Neural cell (in vitro differentiated cells): ENCODE measurements around the gene CASP2. TPM values are rescaled to one million over a fixed set of nuclear protein-coding genes. Genes with fewer than 3 reads are reported as not detected.

Experiments
- H2AFZ ChIP-seq: fragments of 200-600, 300-800 bp; sonication (generic), shearing (Covaris generic); 2 replicates; pipeline ENCODE4 v1.6.0; 2014; ENCODE audit warnings: low read depth, mild to moderate bottlenecking, antibody characterized with exemption, low read length, moderate library complexity
- H3F3A ChIP-seq: fragments of 200-600 bp; shearing (Covaris generic); 2 replicates; pipeline ENCODE4 v1.6.1; 2016; ENCODE audit warnings: mild to moderate bottlenecking, moderate library complexity, mixed read lengths, antibody characterized with exemption, low read length; ENCODE audit not compliant: insufficient read depth, poor library complexity, severe bottlenecking
- H3K27ac ChIP-seq: fragments of 200-600, 300-800 bp; sonication (generic), shearing (Covaris generic); 2 replicates; pipeline ENCODE4 v1.5.1; 2014; ENCODE audit warnings: mild to moderate bottlenecking, low read length, moderate library complexity
- H3K27me3 ChIP-seq: fragments of 300-800, 200-600 bp; sonication (generic), shearing (Covaris generic); 2 replicates; pipeline ENCODE4 v1.6.0; 2014; ENCODE audit warnings: mild to moderate bottlenecking, low read depth, low read length, moderate library complexity; ENCODE audit not compliant: insufficient read depth
- H3K36me3 ChIP-seq: fragments of 300-800, 200-600 bp; sonication (generic), shearing (Covaris generic); 2 replicates; pipeline ENCODE4 v1.5.1; 2014; ENCODE audit warnings: mild to moderate bottlenecking, antibody characterized with exemption, low read length, moderate library complexity; ENCODE audit not compliant: insufficient read depth
- H3K4me2 ChIP-seq: fragments of 300-800, 200-600 bp; sonication (generic), shearing (Covaris generic); 2 replicates; pipeline ENCODE4 v1.6.0; 2014; ENCODE audit warnings: mild to moderate bottlenecking, low read length
- H3K4me3 ChIP-seq: fragments of 300-800, 200-600 bp; sonication (generic), shearing (Covaris generic); 2 replicates; pipeline ENCODE4 v1.5.1; 2014; ENCODE audit warnings: mild to moderate bottlenecking, low read length, moderate library complexity
- H3K79me2 ChIP-seq: fragments of 200-600 bp; shearing (Covaris generic); replicated peaks from 2 replicates; pipeline ENCODE4 v1.6.0; 2014; ENCODE audit warnings: mild to moderate bottlenecking, low read length, moderate library complexity; ENCODE audit not compliant: insufficient read depth
- H3K9ac ChIP-seq: fragments of 300-800, 200-600 bp; sonication (generic), shearing (Covaris generic); 2 replicates; pipeline ENCODE4 v1.6.1; 2016; ENCODE audit warnings: mild to moderate bottlenecking, low read length, mixed read lengths
- H3K9me2 ChIP-seq: fragments of 200-600 bp; shearing (Covaris generic); 2 replicates; pipeline ENCODE4 v1.6.1; 2016; ENCODE audit warnings: mild to moderate bottlenecking, low read length, mixed read lengths; ENCODE audit not compliant: insufficient read depth
- H3K9me3 ChIP-seq: fragments of 200-600, 300-800 bp; sonication (generic), shearing (Covaris generic); 2 replicates; pipeline ENCODE4 v1.6.1; 2016; ENCODE audit warnings: mild to moderate bottlenecking, mixed run types, low read length, moderate library complexity, mixed read lengths
- H4K20me1 ChIP-seq: fragments of 200-600 bp; shearing (Covaris generic); 2 replicates; pipeline ENCODE4 v1.6.1; 2016; ENCODE audit warnings: mild to moderate bottlenecking, mixed run types; ENCODE audit not compliant: insufficient read depth
- CTCF ChIP-seq: fragments of 450-650 bp; IDR thresholded peaks from 2 replicates; pipeline ENCODE4 v1.5.1; 2014; ENCODE audit warnings: antibody characterized with exemption, mild to moderate bottlenecking, moderate library complexity; ENCODE audit not compliant: poor library complexity, severe bottlenecking
- EP300 ChIP-seq: fragments of 450-650 bp; conservative IDR thresholded peaks from 2 replicates; pipeline ENCODE4 v1.6.1; 2014; ENCODE audit warnings: antibody characterized with exemption, mild to moderate bottlenecking, moderate library complexity; ENCODE audit not compliant: poor library complexity, severe bottlenecking
- EZH2 ChIP-seq: fragments of 200-600, 300-800 bp; shearing (Covaris generic), sonication (generic); IDR thresholded peaks from 2 replicates; pipeline ENCODE4 v1.6.1; 2014; ENCODE audit warnings: antibody characterized with exemption, low read length, borderline replicate concordance, mild to moderate bottlenecking; ENCODE audit not compliant: insufficient read depth, poor library complexity, severe bottlenecking
- MXI1 ChIP-seq: fragments of 450-650 bp; conservative IDR thresholded peaks from 2 replicates; pipeline ENCODE4 v1.6.1; 2014; ENCODE audit warnings: antibody characterized with exemption, mild to moderate bottlenecking; ENCODE audit not compliant: poor library complexity, severe bottlenecking
- POLR2AphosphoS5 ChIP-seq: IDR thresholded peaks from 2 replicates; pipeline ENCODE4 v1.6.1; 2012
- RAD21 ChIP-seq: fragments of 450-650 bp; conservative IDR thresholded peaks from 2 replicates; pipeline ENCODE4 v1.6.1; 2014; ENCODE audit warnings: antibody characterized with exemption, mild to moderate bottlenecking, moderate library complexity
- REST ChIP-seq: IDR thresholded peaks from 2 replicates; pipeline ENCODE4 v1.6.1; 2012; ENCODE audit warnings: borderline replicate concordance
- SMC3 ChIP-seq: fragments of 450-650 bp; conservative IDR thresholded peaks from 2 replicates; pipeline ENCODE4 v1.6.1; 2014; ENCODE audit warnings: antibody characterized with exemption, mild to moderate bottlenecking, moderate library complexity; ENCODE audit not compliant: poor library complexity
- TAF1 ChIP-seq: IDR thresholded peaks from 2 replicates; pipeline ENCODE4 v1.6.1; 2012; ENCODE audit warnings: low read depth
- polyA plus RNA-seq: library from polyadenylated mRNA; depleted of rRNA; stranded (reverse); fragments of >200 nt; gene quantifications from 2 replicates; pipeline ENCODE4 v1.2.3, GENCODE V29; 2014

Gene CASP2
- polyA plus RNA-seq, 1 donor from 2014 or later: 9.0 TPM

GRCh38 chr7:143279186-143280098, 8.7 kb upstream of the CASP2 start:
- TF ChIP-seq CTCF: no peak
- no peak for TF ChIP-seq EZH2
- no peak for TF ChIP-seq TAF1
- TF ChIP-seq EP300: peak; percentile 54
- TF ChIP-seq RAD21: no peak
- TF ChIP-seq MXI1: peak; percentile 81
- TF ChIP-seq SMC3: no peak
- TF ChIP-seq POLR2AphosphoS5: peak; percentile 42
- TF ChIP-seq REST: no peak
- H2AFZ ChIP-seq: peak overlapping the region; percentile 17
- no peaks in the 10 kb centered on the region for H3F3A ChIP-seq
- no peaks in the 10 kb centered on the region for H3K36me3 ChIP-seq
- no peaks in the 10 kb centered on the region for H4K20me1 ChIP-seq
- H3K9me2 ChIP-seq: no peaks in the 10 kb centered on the region
- H3K9me3 ChIP-seq: no peaks in the 10 kb centered on the region
- no peak overlapping the region for H3K9ac ChIP-seq
- peak overlapping the region; percentile 17 for H3K4me2 ChIP-seq
- H3K27me3 ChIP-seq: no peaks in the 10 kb centered on the region
- peak overlapping the region; percentile 41 for H3K27ac ChIP-seq
- H3K79me2 ChIP-seq: no peaks in the 10 kb centered on the region
- peak overlapping the region; percentile 36 for H3K4me3 ChIP-seq

GRCh38 chr7:143280160-143280559, 8.0 kb upstream of the CASP2 start:
- TF ChIP-seq EZH2: no peak
- no peak for TF ChIP-seq MXI1
- TF ChIP-seq CTCF: no peak
- no peak for TF ChIP-seq REST
- no peak for TF ChIP-seq EP300
- TF ChIP-seq POLR2AphosphoS5: no peak
- no peak for TF ChIP-seq RAD21
- no peak for TF ChIP-seq SMC3
- no peak for TF ChIP-seq TAF1
- H3K36me3 ChIP-seq: no peaks in the 10 kb centered on the region
- H3K4me2 ChIP-seq: no peak overlapping the region
- no peaks in the 10 kb centered on the region for H3K9me3 ChIP-seq
- no peaks in the 10 kb centered on the region for H3F3A ChIP-seq
- no peak overlapping the region for H3K9ac ChIP-seq
- no peaks in the 10 kb centered on the region for H3K27me3 ChIP-seq
- H2AFZ ChIP-seq: no peak overlapping the region
- H3K9me2 ChIP-seq: no peaks in the 10 kb centered on the region
- no peaks in the 10 kb centered on the region for H4K20me1 ChIP-seq
- H3K27ac ChIP-seq: no peak overlapping the region
- no peak overlapping the region for H3K4me3 ChIP-seq
- no peaks in the 10 kb centered on the region for H3K79me2 ChIP-seq
